ENCODE data around the gene BIRC5. TPM values are rescaled to one million over a fixed set of nuclear protein-coding genes. Genes with fewer than 3 reads are reported as not detected.

The BIRC5 gene
- total RNA-seq, result under 1 TPM in 3 of 4 donors, not detected in 1; 0.11 to 0.83 (median 0.13) TPM

- TF ChIP-seq POLR2A (IDR thresholded peaks at IDR 0.05) (no peak), CTCF (IDR thresholded peaks at IDR 0.05) (no peak)
- H3K36me3 ChIP-seq, result no peaks in the 10 kb centered on the region
- no peak within 1 kb of the TSS for H3K27ac ChIP-seq
- peaks cover 5% of the 10 kb centered on the region in 2 donors for H3K4me1 ChIP-seq
- H3K4me3 ChIP-seq (replicated peaks in 1 of 3), result peak within 1 kb of the TSS in 1 of 3 donors; percentile 18
- WGBS, 2 donors, result 1 to 3% methylated on average over 7 to 20 of the region's 60 CpGs
- H3K27me3 ChIP-seq, result no peaks in the 10 kb centered on the region
- intact Hi-C loops (cut with DNase I), result no loop called here
- no peaks in the 10 kb centered on the region for H3K9me3 ChIP-seq
- DNase-seq, result peak; percentile 86
Observed at GRCh38 chr17:78214016-78214705, at the start of gene BIRC5. BIRC5 (plus strand) TSS chr17:78214253; CDS start chr17:78214317, 64 bp downstream.

GRCh38 chr17:78164748-78165607, 49.1 kb upstream of the BIRC5 start:
- Histone ChIP-seq H3K27me3 (no peaks in the 10 kb centered on the region), H3K27ac (no peak overlapping the region), H3K4me3 (replicated peaks in 1 of 3) (no peak overlapping the region), H3K4me1 (peaks cover 7 to 11% of the 10 kb centered on the region in 2 donors), H3K9me3 (no peaks in the 10 kb centered on the region), H3K36me3 (no peaks in the 10 kb centered on the region)
- TF ChIP-seq CTCF (IDR thresholded peaks at IDR 0.05) (no peak), POLR2A (IDR thresholded peaks at IDR 0.05) (no peak)
- intact Hi-C loops (cut with DNase I), result no loop called here
- no peak for DNase-seq
- WGBS, 2 donors, result 96 to 98% methylated on average over 14 to 15 of the region's 16 CpGs

GRCh38 chr17:78166416-78166815, 47.6 kb upstream of the BIRC5 start:
- peaks cover 7 to 12% of the 10 kb centered on the region in 2 donors for H3K4me1 ChIP-seq
- H3K4me3 ChIP-seq (replicated peaks in 1 of 3), result no peak overlapping the region

GRCh38 chr17:78168242-78168902, 45.7 kb upstream of the BIRC5 start, which contains the start of gene SYNGR2:
SYNGR2 (plus strand) TSS chr17:78168581; CDS start chr17:78168617, 36 bp downstream.
- 0 to 5% methylated on average over 1 to 5 of the region's 84 CpGs for WGBS, 2 donors
- peak within 1 kb of the TSS; percentile 6 to 83 (median 54) for H3K27ac ChIP-seq
- H3K4me3 ChIP-seq (replicated peaks in 1 of 3), result peak within 1 kb of the TSS; percentile 18 to 90 (median 66)
- TF ChIP-seq CTCF (IDR thresholded peaks at IDR 0.05), result no peak
- TF ChIP-seq POLR2A (IDR thresholded peaks at IDR 0.05), result peak; percentile 22 to 88
- peaks cover 0 to 17% of the 10 kb centered on the region in 2 donors for H3K36me3 ChIP-seq
- no peaks in the 10 kb centered on the region for H3K9me3 ChIP-seq
- intact Hi-C loops (cut with DNase I), result no loop called here
- no peaks in the 10 kb centered on the region for H3K27me3 ChIP-seq
- peaks cover 7 to 21% of the 10 kb centered on the region in 2 donors for H3K4me1 ChIP-seq
- DNase-seq, result peak; percentile 84 to 86

More at GRCh38 chr17:78166416-78166815, 47.6 kb upstream of the BIRC5 start:
- no peaks in the 10 kb centered on the region for H3K9me3 ChIP-seq
- intact Hi-C loops (cut with DNase I), result no loop called here
- no peak for DNase-seq
- 59 to 65% methylated on average over 6 of the region's 6 CpGs for WGBS, 2 donors
- no peak for TF ChIP-seq CTCF (IDR thresholded peaks at IDR 0.05)
- TF ChIP-seq POLR2A (IDR thresholded peaks at IDR 0.05), result no peak
- H3K36me3 ChIP-seq, result peaks cover 0 to under 1% of the 10 kb centered on the region in 2 donors
- no peaks in the 10 kb centered on the region for H3K27me3 ChIP-seq
- H3K27ac ChIP-seq, result no peak overlapping the region
